Measurements from ENCODE around the gene THADA. TPM values are rescaled to one million over a fixed set of nuclear protein-coding genes. Genes with fewer than 3 reads are reported as not detected.
A peak's percentile ranks its signal among the peaks of the same experiment; 100 is the strongest.

Gene THADA
- total and polyA plus RNA-seq, 2 donors (not counting 3 experiments of a cell fraction or from before 2014, with no cell fraction given): 22.6 to 25.3 TPM

DNA sequence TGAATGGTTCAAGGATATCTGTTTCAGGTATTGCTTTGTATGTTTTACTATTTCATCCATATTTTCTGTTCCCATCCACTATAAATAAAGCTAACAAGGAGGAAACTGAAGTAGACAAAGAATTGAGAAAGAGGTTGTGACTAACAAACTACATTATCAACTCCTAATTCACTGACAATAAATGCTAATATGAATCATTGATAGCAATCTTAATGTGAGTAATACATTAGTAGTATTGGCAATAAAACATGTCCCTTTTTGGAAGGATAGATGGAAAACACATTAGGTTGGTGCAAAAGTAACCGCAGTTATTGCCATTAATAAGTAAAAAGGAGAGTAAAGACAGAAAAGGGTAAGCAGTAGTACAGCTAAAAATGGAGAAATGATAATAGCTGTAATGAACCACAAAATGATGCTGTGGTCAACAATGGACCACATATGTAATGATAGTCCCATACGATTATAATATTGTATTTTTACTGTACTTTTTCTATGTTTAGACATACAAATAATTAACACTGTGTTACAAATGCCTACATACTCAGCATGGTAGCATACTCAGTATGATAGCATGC lies 104.7 kb downstream of the THADA start:
- no peaks in the 10 kb centered on the region for H3K79me2 ChIP-seq (ENCODE audit: control insufficient read depth, insufficient read depth, low read length)
- H3K4me2 ChIP-seq (ENCODE audit: insufficient read depth, low read length): no peak overlapping the region
- no peaks in the 10 kb centered on the region for H3K27me3 ChIP-seq (ENCODE audit: control insufficient read depth in 2 of 2, insufficient read depth in 2 of 2, low read length in 2 of 2)
- peaks cover 13% of the 10 kb centered on the region for H3K4me1 ChIP-seq (ENCODE audit: control insufficient read depth, extremely low read depth, insufficient read depth, low read length)
- dilution Hi-C loops (cut with MboI; ENCODE audit: extremely low pct_ligation_motif_present, low sequenced_read_pairs): no loop called here
- CTCF ChIA-PET: interaction anchor here (0.8 to 1.6 kb wide), 3 partner anchors 31 to 663 kb away, joined by 3 to 5 read pairs (median 4); no protein-coding TSS in a partner anchor
- POLR2A ChIA-PET: no interaction called here
- no peak overlapping the region for H3K27ac ChIP-seq (ENCODE audit: insufficient read depth, low read depth, low read length)
- peaks cover under 1% of the 10 kb centered on the region for H4K20me1 ChIP-seq (replicated peaks; ENCODE audit: control insufficient read depth, extremely low read depth, insufficient read depth, low read length)
- no peak overlapping the region for H3K9ac ChIP-seq (replicated peaks; ENCODE audit: extremely low read depth, insufficient read depth, low read length)
- H3K9me3 ChIP-seq (replicated peaks; ENCODE audit: control insufficient read depth, insufficient read depth, low read length): no peaks in the 10 kb centered on the region
- FAIRE-seq (peak; percentile 53), DNase-seq (ENCODE audit: low read depth, low spot score) (peak; percentile 32)
- H3K4me3 ChIP-seq (replicated peaks in 1 of 3; ENCODE audit: insufficient read depth in 1 of 3, low read depth in 1 of 3, low read length in 3 of 3): no peak overlapping the region
- no peaks in the 10 kb centered on the region for H3K36me3 ChIP-seq (ENCODE audit: control insufficient read depth in 2 of 2, extremely low read depth in 1 of 2, insufficient read depth in 2 of 2, low read length in 2 of 2)
- H2AFZ ChIP-seq (ENCODE audit: low read depth, low read length): no peak overlapping the region
- H3K9me1 ChIP-seq (replicated peaks; ENCODE audit: control insufficient read depth, extremely low read depth, insufficient read depth, low read length): no peaks in the 10 kb centered on the region
- BruUV-seq (replicated peaks): no TSS peak
- TF ChIP-seq GATA2 (IDR thresholded peaks at IDR 0.05; ENCODE audit: insufficient read depth, insufficient read length, low read depth, low read length) (peak; percentile 94), JUN (IDR thresholded peaks at IDR 0.05; ENCODE audit: borderline replicate concordance, insufficient read depth, insufficient read length, low read depth) (peak; percentile 42), MYC (IDR thresholded peaks at IDR 0.05; ENCODE audit: low read depth, low read length) (no peak), FOS (IDR thresholded peaks at IDR 0.05; ENCODE audit: borderline replicate concordance, insufficient read depth, low read length) (peak; percentile 62)
- intact Hi-C loops (cut with micrococcal nuclease): no loop called here

DNA sequence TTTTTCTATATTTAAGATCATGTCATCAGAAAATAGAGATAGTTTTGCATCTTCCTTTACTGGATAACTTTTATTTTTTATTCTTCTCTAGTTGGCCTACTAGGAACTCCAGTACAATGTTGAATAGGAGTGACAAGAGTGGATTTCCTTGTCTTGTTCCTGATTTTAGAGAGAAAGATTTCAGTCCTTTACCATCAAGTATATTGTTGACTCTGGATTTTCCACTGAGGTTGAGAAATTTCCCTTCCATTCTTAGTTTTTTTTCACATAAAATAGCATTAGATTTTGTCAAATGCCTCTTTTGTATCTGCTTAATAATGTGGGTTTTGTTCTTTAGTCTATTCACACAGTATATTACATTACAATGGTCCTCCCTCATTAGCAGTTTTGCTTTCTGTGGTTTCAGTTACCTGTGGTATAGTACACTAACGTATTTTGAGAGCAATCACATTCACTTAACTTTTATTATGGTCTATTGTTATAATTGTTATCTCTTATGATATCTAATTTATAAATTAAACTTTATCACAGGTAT lies 105.5 kb downstream of the THADA start:
- Histone ChIP-seq H4K20me1 (replicated peaks; ENCODE audit: control insufficient read depth, extremely low read depth, insufficient read depth, low read length) (no peaks in the 10 kb centered on the region), H3K4me1 (ENCODE audit: control insufficient read depth, extremely low read depth, insufficient read depth, low read length) (peaks cover 13% of the 10 kb centered on the region), H2AFZ (ENCODE audit: low read depth, low read length) (no peak overlapping the region), H3K9me3 (replicated peaks; ENCODE audit: control insufficient read depth, insufficient read depth, low read length) (no peaks in the 10 kb centered on the region), H3K27ac (ENCODE audit: insufficient read depth, low read depth, low read length) (no peak overlapping the region), H3K36me3 (ENCODE audit: control insufficient read depth in 2 of 2, extremely low read depth in 1 of 2, insufficient read depth in 2 of 2, low read length in 2 of 2) (no peaks in the 10 kb centered on the region), H3K27me3 (ENCODE audit: control insufficient read depth in 2 of 2, insufficient read depth in 2 of 2, low read length in 2 of 2) (no peaks in the 10 kb centered on the region), H3K9ac (replicated peaks; ENCODE audit: extremely low read depth, insufficient read depth, low read length) (no peak overlapping the region), H3K4me3 (replicated peaks in 1 of 3; ENCODE audit: insufficient read depth in 1 of 3, low read depth in 1 of 3, low read length in 3 of 3) (no peak overlapping the region), H3K9me1 (replicated peaks; ENCODE audit: control insufficient read depth, extremely low read depth, insufficient read depth, low read length) (no peaks in the 10 kb centered on the region), H3K4me2 (ENCODE audit: insufficient read depth, low read length) (no peak overlapping the region), H3K79me2 (ENCODE audit: control insufficient read depth, insufficient read depth, low read length) (no peaks in the 10 kb centered on the region)
- POLR2A ChIA-PET: no interaction called here
- intact Hi-C loops (cut with micrococcal nuclease): no loop called here
- CTCF ChIA-PET: interaction anchor here (0.7 to 1.6 kb wide), 2 partner anchors 221 to 261 kb away, joined by 4 to 7 read pairs; no protein-coding TSS in a partner anchor
- DNase-seq (ENCODE audit: low read depth, low spot score) (no peak), FAIRE-seq (no peak)
- TF ChIP-seq JUN (IDR thresholded peaks at IDR 0.05; ENCODE audit: borderline replicate concordance, insufficient read depth, insufficient read length, low read depth): no peak
- BruUV-seq (replicated peaks): no TSS peak
- dilution Hi-C loops (cut with MboI; ENCODE audit: extremely low pct_ligation_motif_present, low sequenced_read_pairs): no loop called here

All from endothelial cell of umbilical vein (primary cell).